ENCODE data around the gene CD180.
A peak's percentile ranks its signal among the peaks of the same experiment; 100 is the strongest.

The CD180 gene

GRCh38 chr5:67221487-67222242 lies 25.1 kb upstream of the CD180 start:
- no peak for TF ChIP-seq CTCF (IDR thresholded peaks at IDR 0.05)

- TF ChIP-seq CTCF (IDR thresholded peaks at IDR 0.05): no peak
These were observed 20.0 kb upstream of the CD180 start for GRCh38 chr5:67216564-67216963.

- no peak for TF ChIP-seq CTCF (IDR thresholded peaks at IDR 0.05)
These were observed 19.2 kb upstream of the CD180 start for GRCh38 chr5:67215519-67216471.

GRCh38 chr5:67214707-67215447 lies 18.3 kb upstream of the CD180 start:
- no peak for TF ChIP-seq CTCF (IDR thresholded peaks at IDR 0.05)

GRCh38 chr5:67214036-67214435 lies 17.4 kb upstream of the CD180 start:
- no peak for TF ChIP-seq CTCF (IDR thresholded peaks at IDR 0.05)

GRCh38 chr5:67211926-67212325 lies 15.3 kb upstream of the CD180 start:
- no peak for TF ChIP-seq CTCF (IDR thresholded peaks at IDR 0.05)

- TF ChIP-seq CTCF (IDR thresholded peaks at IDR 0.05): peak; percentile 73
These were observed 12.7 kb upstream of the CD180 start for GRCh38 chr5:67209141-67209771.
